Measurements from ENCODE around the gene RPP14.
"Not testable (repeated sequence)": the region's sequence is repeated elsewhere in the genome, so short reads cannot be mapped to it uniquely, and the experiment has no call there.

The RPP14 gene

DNA sequence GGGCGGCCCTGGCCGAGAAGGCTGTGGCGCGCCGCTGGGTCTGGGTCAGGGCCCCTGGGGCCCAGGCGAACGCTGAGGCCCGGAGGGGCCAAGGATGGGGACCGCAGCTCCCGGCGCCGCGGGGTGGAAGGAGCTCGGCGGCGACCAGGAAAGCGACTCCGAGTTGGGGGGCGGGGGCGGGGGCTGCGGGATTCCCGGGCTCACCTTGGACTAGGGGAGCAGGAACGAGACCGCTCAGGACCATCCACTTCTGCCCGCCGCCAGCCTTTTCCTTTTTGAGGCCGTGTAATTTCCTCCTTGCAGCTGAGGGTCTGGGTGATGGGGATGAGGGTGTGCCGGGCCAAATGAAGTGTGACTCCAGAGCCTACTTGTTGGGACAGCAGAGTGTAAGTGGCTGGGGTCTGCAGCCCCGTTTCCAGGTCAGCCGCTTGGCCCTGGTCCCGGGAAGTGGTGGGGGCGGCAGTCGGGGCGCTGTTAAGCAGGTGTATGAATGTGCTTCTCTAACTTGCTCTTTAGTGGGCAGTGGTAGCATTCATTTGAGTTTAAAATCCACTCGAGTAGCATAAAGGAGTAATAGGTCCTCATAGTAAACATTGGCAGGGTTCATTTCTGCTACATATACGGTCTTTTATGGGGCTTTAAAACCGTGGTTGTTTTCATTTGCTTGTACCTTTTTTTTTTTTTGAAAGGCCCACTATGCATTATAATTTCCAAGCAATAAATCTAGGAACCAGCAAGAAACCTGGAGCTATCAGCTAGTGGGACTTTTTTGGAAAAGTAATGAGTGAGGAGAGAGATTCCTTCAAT is 27.4 kb downstream of the RPP14 start:
- DNase-seq, result no peak

DNA sequence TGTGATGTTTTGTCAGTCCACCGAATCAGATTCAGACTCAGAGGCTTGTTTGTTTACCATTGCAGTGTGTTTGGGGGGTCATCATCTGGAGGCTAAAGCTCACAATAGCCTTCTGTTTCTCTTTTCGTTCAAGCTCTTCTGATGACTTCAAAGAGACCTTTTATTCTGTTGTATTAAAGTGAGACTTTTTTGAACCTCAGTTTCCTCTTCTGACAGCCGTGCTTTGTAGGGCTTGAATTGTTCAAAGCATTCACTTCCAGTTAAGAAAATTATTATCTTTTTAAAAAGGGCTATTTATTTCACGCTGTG is 27.9 kb downstream of the RPP14 start:
- DNase-seq, result no peak

DNA sequence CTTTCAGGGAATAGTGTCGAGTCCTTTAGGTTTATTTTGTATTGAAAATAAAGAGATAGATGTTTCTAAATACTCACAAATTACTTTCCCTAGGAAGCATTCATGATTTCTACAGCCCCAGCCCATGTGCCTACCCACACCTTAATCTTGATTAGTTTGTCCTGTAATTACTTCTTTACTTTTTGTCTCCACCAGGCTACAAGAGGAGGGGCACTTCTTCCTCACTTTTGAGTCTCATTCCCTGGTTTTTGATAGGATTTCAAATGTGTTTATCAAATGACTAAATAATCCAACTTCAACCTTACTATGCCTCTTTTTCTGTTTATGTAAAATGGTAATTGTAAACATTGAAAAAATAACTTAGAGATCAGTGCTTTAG is 28.4 kb downstream of the RPP14 start:
- no peak for DNase-seq

DNA sequence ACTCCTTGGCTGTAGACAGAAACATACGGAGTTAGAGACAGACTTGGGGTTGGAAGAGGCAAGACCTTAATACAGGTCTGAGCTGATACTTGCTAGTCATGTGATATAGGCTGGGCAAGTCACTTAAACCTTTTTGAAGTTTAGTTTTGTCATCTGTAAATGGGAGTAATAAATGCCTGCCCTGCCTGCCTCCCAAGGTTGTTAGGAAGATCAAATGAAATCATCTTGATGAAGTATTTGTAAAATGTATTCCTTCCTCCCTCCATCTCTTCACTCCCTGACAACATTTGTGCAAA is 29.6 kb downstream of the RPP14 start:
- DNase-seq, result no peak

- no peak for DNase-seq
These were observed 30.3 kb downstream of the RPP14 start for GRCh38 chr3:58336135-58336882.

DNA sequence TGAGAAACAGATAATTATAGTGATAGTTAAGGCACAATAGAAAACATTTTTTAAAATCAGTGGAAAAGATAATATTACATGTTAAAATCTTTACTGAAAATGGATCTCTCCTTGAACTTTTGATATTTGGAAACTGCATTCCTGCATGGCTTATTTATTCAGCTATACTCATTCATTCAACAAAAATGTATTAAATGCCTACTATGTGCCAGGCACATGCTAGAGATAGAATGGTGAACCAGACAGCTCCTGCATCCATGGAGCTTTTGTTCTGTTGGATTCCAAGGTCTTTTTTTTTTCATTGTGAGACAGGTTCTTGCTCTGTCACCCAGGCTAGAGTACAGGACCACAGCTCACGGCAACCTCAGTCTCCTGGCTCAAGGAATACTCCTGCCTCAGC is 31.1 kb downstream of the RPP14 start:
- no peak for DNase-seq

- DNase-seq, result not testable (repeated sequence)
These were observed 33.1 kb downstream of the RPP14 start for GRCh38 chr3:58339146-58339545.

DNA sequence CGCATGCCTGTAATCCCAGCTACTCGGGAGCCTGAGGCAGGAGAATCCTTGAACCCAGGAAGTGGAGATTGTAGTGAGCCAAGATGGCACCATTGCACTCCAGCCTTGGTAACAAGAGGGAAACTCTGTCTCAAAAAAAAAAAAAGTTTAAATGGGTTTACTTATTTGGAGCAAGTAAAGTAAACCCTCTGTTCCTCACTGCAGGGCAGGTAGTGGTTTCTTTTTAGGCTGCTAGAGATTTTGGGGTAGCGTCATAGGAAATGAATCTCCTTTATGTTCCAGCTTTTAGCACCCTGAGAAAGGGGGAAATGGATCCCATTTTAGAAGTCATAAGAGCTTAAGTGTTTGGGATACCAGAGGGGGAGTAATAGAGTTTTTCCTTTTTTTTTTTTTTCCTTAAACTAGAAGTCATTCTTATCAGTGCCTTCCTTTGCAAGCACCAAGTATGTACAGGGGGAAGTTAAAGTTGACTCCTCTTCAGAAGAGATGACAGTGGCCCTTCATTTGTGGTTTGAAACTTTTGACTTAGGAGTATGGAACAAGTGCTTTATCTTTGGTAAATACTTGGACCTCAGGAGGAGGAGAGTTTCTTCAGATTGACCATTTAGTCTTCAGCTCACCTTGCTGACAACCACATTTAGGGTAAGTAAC is 34.7 kb downstream of the RPP14 start:
- DNase-seq, result no peak

DNA sequence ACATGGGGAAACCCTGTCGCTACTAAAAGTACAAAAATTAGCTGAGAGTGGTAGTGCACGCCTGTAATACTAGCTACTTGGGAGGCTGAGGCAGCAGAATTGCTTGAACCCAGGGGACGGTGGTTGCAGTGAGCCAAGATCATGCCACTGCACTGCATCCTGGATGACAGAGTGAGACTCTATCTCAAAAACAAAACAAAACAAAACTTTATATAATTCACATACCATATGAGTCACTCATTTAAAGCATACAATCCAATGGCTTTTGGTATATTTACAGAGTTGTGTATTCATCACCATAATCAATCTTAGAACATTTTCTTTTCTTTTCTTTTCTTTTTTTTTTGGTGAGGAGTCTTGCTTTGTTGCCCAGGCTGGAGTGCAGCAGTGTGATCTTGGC is 35.3 kb downstream of the RPP14 start:
- DNase-seq, result no peak

- DNase-seq, result no peak
These were observed 36.6 kb downstream of the RPP14 start for GRCh38 chr3:58342676-58343075.

- no peak for DNase-seq
These were observed 39.4 kb downstream of the RPP14 start for GRCh38 chr3:58345457-58345856.

DNA sequence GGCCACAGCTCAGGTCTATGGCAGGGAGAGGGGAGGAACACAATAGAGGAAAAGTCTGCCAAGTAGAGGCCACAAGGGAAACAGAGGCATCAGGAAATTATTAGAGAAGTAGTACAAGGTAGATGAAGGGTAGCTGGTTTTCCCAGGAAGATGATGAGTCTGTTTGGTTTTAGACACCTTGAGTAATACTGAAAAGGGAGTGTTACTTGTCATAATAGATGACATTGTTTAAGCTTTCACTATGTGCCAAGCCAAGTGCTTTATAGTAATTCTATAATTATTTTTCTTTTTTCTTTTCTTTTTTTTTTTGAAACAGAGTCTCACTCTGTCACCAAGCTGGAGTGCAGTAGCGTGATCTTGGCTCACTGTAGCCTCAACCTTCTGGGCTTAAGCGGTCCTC is 40.3 kb downstream of the RPP14 start:
- DNase-seq, result no peak

- DNase-seq, result no peak
These were observed 41.9 kb downstream of the RPP14 start for GRCh38 chr3:58347984-58348383.

DNA sequence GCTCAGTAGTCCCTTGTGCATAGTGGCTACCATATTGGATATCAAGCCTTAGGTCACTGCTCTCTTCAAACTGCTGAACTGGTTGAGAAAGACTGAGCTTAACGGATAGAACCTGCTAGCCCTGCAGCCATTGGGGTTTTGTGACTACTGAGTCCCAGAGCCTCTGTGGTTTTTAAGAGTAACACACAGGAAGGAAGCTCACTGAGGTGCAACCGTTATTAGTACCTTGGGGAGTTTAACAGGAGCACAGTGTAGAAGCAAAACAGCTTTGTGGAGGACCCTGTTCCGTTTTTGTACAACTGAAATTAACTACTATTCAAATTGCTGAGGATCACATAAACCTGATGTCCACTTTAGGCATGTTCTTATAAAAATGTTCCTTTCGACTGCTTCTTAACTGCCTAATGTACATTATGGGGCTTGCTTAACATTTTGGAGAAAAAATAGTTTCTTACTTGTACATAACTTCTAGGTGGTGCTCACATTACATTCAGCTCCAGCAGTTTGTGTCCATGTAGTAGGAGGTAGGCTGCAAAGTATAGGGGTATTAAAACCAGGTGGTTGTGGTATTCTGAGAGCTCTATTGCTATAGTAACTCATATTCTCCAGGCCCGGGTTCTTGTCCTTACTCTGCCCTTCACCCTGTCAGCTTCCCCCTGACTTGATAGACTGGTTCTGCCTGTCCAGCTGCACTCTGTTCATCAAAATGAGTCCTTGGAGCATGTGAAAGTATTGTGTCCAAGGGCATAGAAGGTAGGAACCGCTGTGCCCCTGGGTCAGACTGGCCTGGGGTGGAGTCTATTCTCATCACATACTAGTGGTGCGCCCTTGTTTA is 44.0 kb downstream of the RPP14 start:
- DNase-seq, result no peak

GRCh38 chr3:58350627-58351013 is 44.6 kb downstream of the RPP14 start:
- no peak for DNase-seq

DNA sequence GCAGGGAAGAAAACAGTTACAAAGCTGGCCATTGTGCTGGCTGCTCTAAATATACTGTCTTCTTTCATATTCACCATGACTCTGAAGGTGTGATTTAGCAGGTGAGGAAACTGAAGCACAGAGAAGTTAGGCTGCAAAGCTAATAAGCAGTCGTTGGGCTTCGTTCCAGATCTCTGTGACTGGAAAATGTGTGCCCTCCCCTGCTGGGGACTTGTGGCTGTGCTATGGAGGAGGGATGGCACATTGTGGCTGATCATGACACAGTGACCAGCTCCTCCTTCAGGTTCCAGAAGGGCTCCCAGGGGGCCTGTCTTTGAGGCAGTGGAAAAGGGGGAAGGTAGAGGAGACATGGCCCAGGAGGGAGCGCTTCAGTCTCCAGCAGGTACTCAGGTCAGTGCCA is 45.9 kb downstream of the RPP14 start:
- no peak for DNase-seq

DNA sequence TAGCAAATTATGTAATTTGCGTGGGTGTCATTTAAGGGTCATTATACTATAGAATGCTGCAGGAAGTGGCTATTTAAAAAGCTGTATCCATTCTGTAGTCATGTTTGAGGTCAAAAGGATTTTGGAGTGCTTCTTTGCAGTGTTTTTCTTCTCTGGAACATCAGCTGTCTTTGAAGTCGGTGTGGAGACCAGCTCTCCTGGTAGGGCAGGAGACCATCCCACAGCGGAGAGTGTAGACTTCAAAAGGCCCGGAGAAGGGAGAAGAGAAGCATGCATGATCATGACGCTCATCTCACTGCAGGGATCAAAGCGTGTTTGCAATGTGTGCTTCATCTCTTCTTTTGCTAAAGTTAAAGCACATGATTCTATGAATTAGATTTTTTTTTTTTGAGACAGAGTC is 46.6 kb downstream of the RPP14 start:
- DNase-seq, result no peak

DNA sequence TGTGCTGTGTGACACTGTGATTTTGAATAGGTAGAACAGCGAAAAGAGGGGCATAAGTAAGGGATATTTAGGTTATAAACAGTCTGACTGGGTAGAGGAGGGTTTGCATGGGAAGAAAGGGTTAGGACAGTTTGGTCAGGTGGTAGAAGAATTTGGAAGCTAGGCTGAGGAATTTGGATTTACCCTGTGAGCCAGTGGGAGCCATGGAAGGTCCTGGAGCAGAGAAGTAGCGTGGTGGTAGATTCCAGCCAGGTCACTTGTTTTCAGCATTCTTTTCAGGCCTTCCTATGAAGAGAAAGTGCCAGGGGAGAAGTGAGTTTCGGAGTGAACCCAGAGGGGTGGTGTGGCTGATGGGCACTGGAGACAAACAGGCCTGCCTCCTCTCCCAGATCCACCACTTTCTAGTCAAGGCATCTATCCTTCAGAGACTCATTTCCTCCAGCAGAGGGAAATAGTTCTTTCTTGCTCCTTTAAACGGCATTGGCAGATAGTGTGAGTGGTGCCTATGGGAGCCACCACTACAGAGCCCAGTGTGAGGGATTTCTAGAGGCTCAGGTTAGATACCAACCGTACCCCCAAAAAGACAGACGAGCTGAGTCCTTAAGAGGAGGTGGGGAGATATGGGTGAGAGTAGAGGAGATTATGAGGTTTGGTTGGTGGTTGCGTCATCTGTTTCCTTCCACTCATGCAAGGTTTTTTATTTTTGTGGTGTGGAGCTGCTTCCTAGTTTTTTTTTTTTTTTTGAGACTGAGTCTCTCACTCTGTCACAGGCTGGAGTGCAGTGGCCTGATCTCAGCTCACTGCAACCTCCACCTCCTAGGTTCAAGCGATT is 47.9 kb downstream of the RPP14 start:
- no peak for DNase-seq

DNA sequence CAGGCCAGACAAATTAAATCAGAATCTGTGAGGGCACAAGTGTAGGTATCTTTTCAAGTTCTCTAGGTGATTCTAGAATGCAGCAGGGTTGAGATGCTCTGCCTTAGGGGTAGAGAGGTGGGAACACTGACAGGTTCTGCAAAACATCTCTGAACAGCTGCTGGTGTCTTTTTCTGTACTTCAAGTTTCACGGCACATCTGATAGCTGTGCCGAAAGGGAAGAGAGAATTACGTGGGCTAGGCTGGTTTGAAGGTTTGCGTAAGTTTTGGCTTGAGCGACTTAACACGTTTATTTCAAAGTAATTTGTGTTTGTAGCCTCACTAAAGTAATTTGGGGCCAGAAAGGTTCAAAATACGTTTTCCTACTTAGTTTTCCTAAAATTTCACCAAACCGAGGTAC is 49.1 kb downstream of the RPP14 start:
- DNase-seq, result no peak

GRCh38 chr3:58356054-58356453 is 50.0 kb downstream of the RPP14 start:
- no peak for DNase-seq

DNA sequence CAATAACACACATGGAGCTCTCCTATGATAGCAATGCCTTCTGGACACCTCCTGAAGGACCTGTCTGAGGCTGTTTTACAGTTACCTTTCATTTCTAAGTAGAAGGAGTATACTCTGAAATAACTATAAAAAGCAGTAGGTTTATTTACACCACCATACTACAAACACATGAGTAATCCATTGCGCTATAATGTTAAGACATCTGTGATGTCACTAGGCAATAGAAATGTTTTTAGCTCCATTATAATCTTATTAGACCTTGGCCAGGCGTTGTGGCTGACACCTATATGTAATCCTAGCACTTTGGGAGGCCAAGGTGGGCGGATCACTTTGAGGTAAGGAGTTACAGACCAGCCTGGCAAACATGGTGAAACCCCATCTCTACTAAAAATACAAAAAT is 51.4 kb downstream of the RPP14 start:
- no peak for DNase-seq

GRCh38 chr3:58358092-58358491 is 52.0 kb downstream of the RPP14 start:
- no peak for DNase-seq

DNA sequence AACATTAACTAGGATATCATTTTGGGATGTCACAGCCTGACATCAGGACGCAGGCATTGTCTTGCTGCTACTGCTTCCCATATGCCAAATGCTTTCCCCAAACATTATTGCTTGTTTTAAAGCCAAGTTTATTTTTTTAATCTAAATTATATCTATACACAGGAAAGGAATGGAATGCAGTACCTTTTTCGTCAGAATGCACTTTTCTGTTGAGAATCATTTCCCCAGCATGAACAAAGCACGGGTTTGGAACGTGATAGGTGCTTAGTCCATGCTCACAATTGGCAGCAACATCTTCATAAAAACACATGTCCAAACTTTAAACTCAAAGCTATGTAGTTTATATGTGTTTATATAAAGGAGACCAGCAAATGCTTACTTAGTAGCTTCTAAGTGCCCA is 52.8 kb downstream of the RPP14 start:
- no peak for DNase-seq
